GM18868 (cell line): ENCODE measurements around the gene PEAR1.

Experiments
- ATAC-seq: cut with Tn5 transposase; IDR thresholded peaks from one replicate; pipeline ENCODE4 v1.9.1; 2021; ENCODE audit warnings: mild to moderate bottlenecking, moderate library complexity; ENCODE audit not compliant: unreplicated experiment

The PEAR1 gene

DNA sequence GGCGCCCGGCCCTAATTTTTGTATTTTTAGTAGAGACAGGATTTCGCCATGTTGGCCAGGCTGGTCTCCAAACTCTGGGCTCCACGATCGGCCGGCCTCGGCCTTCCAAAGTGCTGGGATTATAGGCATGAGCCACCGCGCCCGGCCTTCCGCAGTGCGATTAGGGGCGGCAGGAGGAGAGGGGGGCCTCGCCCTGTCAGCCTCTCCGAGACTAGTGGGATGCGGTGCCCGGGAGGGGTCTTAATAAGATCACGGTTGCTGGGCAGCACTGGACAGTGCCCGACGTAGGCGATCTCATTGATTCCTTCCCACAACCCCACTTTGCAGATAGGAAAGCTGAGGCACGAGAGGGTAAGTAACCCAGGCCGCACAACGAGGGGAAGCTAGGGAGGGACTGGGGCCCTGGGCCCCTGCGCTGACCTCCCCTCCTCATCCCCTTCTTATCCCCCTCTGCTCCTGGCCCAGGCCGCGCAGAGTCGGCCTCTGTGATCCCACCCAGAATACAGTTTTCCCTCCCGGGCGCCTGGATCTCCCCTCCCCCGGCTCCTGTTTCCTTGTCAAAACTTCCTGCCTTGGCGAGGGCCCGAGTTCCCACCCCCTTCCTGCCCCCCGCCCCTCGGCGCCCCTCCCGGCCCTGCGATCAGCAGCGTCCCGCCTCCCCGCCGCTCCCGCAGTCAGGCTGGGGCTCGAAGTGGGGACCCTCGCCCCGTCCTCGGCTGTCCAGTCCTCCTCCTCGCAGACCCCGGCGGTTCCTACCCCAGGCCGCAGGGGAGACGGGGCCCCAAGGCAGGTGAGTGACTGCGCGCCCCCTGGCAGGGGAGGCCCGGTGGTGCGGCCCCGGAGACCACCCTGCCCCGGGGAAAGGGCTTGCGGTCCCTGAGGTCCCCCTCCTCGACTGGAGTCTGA lies at the start of gene PEAR1:
PEAR1 (plus strand) TSS at position 671 of the 906 bp plus-strand sequence. CDS start 10,209 bp downstream, outside the sequence.
- no peak for ATAC-seq

GRCh38 chr1:156844102-156844501 lies 49.4 kb upstream of the PEAR1 start:
- ATAC-seq = no peak

DNA sequence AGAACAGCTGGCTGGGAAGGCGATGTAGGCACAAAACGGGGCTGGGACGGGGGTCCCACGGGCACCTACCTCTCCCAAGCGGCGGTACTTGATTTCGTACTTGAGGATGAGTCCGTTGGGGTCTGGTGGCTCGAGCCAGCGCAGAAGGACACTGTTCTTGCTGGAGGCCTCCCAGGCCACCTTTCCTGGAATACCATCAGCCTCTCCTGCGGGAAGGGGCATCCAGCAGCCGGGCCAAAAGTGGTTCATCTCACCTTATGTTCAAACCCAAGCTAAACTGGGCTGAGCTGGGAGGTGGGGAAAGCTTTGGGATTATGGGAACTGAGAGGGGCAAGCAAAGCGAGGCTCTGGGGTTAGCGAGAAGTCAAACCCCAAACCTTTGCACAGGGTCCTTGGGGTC lies 48.9 kb upstream of the PEAR1 start:
- no peak for ATAC-seq

GRCh38 chr1:156845055-156845952 lies 48.2 kb upstream of the PEAR1 start:
- ATAC-seq = no peak

- ATAC-seq = no peak
These were observed 47.5 kb upstream of the PEAR1 start for GRCh38 chr1:156845953-156846545.

DNA sequence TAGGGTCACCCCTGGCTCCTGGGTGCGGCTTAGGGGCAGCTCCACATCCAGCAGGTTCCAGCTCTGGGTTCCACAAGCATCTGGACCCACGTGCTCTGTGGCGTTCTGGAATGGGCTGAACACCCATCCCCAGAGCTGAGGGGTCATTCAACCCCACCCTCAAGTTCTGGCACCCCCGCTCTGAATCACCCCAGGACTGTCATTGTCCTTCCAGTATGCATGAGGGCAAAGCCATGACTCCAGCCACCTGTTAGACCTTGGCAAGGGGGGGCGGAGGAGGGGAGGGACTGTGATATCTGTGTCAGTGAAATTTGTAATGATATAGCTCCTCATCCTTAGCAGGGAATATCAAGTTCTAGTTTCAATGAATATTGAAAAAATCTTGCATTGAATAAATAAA lies 46.9 kb upstream of the PEAR1 start:
- no peak for ATAC-seq

- no peak for ATAC-seq
These were observed 45.7 kb upstream of the PEAR1 start for GRCh38 chr1:156847591-156848460.

- no peak for ATAC-seq
These were observed 44.9 kb upstream of the PEAR1 start for GRCh38 chr1:156848461-156849150.

DNA sequence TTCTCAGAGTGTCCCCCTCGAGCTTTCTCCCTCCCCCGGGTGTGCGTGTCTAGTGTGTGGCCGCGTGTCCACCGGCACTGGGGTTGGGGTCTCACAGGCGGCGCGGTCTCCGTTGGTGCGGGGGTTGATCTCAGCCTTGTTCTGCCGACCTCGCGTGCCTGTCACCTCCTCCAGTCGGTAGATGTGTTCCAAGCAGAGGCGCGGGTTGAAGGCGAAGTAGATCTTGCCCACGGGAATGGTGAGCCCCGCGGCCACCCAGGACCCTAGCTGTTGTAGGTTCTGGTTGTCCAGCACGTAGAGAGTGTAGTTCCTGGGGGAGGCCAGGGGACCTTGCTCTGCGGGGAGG lies 44.4 kb upstream of the PEAR1 start:
- ATAC-seq = no peak

GRCh38 chr1:156851779-156852417 lies 41.6 kb upstream of the PEAR1 start:
- ATAC-seq = no peak

DNA sequence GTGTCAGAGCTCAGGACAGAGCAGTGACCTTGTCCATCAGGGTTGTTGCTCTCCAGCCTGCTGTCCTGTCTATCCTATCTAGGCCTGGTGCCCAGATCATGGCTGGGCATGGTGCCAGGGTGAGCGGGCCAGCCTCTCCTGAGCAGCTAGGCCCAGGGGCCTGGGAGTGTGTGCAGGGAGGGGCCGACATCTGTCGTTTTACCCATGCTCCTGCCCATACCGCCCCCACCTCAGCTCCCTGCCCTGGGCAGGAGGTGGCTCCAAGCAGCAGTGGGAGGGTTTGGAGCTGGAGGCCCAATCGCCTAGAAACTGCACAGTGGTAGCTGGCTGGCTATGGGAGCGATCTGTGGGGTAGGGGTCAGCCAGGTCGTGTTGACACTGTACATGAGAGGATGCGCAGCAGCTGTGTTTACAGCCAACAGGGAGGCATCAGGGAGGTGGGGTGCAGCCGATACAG lies 41.1 kb upstream of the PEAR1 start:
- ATAC-seq = no peak

DNA sequence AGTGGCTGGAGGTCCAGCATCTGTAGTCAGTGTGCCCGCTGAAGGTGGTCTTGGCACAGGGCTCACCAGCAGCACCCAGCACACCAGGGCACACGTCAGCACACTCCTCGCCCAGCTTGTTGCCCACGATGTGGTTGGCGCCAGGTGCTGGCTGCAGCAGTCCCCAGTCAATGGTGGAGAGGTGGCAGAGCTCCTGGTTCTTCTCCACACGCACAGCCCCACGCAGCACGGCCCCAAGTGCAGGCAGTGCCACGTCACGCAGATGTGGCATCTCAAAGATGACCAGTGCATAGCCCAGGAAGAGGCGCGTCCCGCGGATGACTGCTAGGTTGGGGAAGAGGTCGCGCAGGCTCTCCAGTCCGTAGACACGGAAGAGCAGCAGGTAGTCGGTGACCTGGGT lies 39.8 kb upstream of the PEAR1 start:
- no peak for ATAC-seq

- no peak for ATAC-seq
These were observed 38.9 kb upstream of the PEAR1 start for GRCh38 chr1:156854634-156855033.

DNA sequence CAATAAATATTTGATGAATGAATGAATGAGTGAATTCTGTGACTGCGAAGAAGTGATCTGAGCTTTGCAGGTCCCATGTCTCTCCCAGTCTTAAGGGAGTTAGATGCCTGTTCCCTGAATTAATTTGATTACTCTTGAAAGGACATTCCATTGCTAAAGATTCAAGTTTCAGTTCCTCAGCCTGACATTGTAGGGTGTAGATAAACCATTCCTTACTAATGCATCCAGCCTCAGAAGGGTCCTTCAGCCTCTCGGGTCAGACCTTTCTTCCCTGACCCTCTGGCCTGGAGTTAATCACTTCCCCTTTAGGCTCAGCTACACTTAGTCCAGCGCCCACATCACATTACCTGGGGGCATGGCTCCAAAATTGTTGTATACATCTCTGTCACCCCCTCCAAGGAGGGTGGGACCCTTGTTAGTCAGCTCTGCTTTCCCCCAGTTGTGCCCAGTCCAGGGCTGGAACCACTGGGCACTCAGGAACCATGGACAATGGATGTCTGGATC lies 37.2 kb upstream of the PEAR1 start:
- no peak for ATAC-seq

GRCh38 chr1:156857532-156857931 lies 36.0 kb upstream of the PEAR1 start:
- ATAC-seq = no peak

- ATAC-seq = no peak
These were observed 35.0 kb upstream of the PEAR1 start for GRCh38 chr1:156858555-156858956.

DNA sequence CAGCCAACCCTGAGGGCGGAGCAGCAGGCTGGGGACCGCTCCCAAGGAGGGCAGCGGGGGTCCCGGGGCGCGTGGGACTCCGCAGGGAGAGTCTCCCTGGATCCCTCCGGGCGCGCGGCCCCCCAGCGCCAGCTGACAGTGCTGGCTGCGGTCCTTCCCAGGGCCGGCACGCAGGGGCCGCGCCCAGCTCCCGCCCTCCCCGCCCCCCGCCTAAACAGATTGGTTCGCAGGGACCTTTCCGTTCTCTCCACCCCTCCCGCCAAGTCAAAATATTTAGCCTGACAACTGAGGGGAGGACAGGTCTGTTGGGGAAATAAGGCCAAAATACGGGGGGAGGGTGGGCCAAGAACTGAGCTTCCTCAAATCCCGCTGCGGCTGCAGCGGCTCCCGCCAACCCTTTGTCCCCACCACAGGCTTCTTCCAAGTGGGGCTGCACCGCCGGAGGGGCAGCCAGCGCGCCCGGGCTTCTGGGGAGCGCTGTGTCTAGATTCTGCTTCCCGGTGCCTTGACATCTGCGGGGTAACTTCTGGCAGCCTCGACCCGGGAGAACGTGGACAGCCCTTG lies 34.5 kb upstream of the PEAR1 start, which contains the start of gene INSRR:
INSRR (minus strand) TSS at position 159 of the 564 bp plus-strand sequence. CDS start 496 bp downstream, outside the sequence.
- no peak for ATAC-seq

DNA sequence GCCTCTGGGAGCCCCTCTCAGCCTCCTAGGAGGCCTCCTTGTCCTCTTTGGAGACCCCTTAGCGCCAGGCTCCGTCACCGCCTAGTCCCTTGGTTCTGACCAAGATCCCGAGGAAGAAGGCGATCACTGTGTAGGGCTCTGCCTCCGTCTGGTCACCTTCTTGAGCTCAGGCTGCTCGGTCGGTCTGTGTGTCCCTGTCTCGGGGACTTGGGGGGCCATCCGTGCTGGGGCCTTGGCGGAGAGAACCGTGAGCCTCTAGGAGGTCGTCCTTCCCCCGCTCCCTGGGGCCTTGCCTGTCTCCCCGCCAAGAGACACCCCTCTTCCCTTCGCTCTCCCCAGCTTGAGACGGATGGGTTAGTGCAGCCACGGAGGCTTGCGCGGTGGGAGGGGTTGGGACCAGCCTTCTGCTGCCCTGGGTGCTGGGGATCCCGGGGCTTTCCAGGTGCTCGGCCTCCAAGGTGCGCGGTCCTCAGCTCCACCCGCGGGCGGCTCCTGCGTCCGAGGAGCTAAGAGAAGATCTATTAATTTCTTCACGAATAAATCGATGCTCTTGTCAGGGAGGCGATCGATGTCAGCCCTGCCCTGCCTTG lies 33.9 kb upstream of the PEAR1 start:
- ATAC-seq = no peak
